KOPT-K1 (cell line): ENCODE measurements around the gene DNAAF5.
"Not testable (repeated sequence)": the region's sequence is repeated elsewhere in the genome, so short reads cannot be mapped to it uniquely, and the experiment has no call there.

Experiments used
- H3K27ac ChIP-seq: fragments of 200-600 bp; sonication (generic); 2 replicates; pipeline ENCODE4 v1.5.1; 2016; ENCODE audit warnings: antibody characterized with exemption, mild to moderate bottlenecking, low read depth, low read length; ENCODE audit not compliant: poor library complexity, severe bottlenecking
- H3K36me3 ChIP-seq: fragments of 200-600 bp; sonication (generic); 2 replicates; pipeline ENCODE4 v1.5.1; 2017; ENCODE audit warnings: antibody characterized with exemption, mild to moderate bottlenecking, low read length, moderate library complexity; ENCODE audit not compliant: insufficient read depth
- H3K9me3 ChIP-seq: fragments of 200-600 bp; sonication (generic); 2 replicates; pipeline ENCODE4 v1.5.1; 2017; ENCODE audit warnings: antibody characterized with exemption, low read length, mild to moderate bottlenecking; ENCODE audit not compliant: insufficient read depth, poor library complexity, severe bottlenecking

The DNAAF5 gene

DNA sequence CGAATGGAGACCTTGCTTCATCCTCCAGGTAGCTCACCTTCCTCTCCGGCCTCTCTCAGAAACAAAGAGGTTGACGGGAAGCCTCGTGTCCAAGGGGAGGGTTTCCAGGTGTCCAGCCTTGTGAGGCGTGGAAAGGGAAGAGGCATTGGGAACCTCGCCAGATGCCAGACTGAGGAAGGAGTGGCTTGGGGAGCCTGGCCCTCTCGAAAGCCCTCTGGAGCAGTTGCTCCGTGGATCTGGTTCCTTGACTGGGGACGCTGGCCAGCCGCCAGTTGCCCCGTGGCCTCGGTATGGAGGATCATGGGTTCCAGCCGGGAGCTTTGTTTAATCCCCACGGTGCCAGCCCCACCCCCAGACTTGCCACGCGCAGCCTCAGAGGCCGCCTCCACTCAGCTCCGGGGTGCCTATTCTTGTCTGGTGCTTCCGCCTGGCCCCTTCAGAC, 75.5 kb downstream of the DNAAF5 start:
- H3K36me3 ChIP-seq: no peaks in the 10 kb centered on the region
- H3K9me3 ChIP-seq: no peaks in the 10 kb centered on the region
- no peak overlapping the region for H3K27ac ChIP-seq

DNA sequence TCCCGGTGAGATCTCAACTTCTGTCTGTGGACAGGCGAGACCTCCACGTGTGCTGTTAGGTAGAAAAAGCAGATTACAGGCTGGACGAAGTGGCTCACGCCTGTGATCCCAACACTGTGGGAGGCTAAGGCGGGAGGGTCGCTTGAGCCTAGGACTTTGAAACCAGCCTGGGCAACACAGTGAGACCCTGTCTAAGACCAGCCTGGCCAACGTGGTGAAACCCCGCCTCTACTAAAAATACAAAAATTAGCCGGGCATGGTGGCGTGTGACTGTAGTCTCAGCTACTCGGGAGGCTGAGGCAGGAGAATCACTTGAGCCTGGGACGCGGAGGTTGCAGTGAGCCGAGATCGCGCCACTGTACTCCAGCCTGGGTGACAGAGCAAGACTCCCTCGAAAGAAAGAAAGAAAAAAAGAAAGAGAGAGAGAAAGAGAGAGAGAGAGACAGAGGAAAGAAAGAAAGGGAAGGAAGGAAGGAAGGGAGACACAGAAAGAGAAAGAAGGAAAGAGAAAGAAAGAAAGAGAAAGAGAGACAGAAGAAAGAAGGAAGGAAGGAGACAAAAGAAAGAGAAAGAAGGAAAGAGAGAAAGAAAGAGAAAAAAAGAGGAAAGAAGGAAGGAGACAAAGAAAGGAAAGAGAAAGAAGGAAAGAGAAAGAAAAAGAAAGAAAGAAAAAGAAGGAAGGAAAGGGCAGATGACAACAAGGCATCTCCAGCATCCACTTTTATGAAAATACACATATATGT, 76.2 kb downstream of the DNAAF5 start:
- Histone ChIP-seq H3K27ac (no peak overlapping the region), H3K9me3 (peaks cover 6% of the 10 kb centered on the region), H3K36me3 (no peaks in the 10 kb centered on the region)

DNA sequence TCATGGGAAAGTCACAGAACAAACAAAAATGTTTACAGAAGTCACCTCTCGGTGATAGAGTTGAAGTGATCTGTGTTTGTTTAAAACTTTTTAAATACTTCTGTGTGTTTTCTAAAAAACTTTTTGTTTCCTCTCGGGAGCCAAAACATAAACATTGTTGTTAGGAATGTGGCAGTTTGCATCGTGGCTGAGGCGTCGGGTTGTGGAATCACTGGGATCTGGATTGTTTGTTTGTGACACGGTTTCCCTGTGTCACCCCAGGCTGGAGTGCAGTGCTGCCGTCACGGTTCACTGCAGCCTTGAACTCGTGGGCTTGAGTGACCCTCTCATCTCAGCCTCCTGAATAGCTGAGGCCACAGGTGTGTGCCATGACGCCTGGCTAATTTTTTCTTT, 76.7 kb downstream of the DNAAF5 start:
- Histone ChIP-seq H3K27ac (no peak overlapping the region), H3K36me3 (no peaks in the 10 kb centered on the region), H3K9me3 (peaks cover 12% of the 10 kb centered on the region)

DNA sequence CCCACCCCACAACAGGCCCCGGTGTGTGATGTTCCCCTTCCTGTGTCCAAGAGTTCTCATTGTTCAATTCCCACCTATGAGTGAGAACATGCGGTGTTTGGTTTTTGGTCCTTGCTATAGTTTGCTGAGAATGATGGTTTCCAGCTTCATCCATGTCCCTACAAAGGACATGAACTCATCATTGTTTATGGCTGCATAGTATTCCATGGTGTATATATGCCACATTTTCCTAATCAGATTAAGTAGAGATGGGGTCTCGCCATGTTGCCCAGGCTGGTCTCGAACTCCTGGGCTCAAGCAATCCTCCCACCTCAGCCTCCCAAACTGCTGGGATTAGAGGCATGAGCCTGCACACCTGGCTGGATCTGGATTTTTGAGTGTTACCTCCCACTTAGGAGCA, 77.3 kb downstream of the DNAAF5 start:
- not testable (repeated sequence) for H3K36me3 ChIP-seq, H3K27ac ChIP-seq
- H3K9me3 ChIP-seq: peaks cover 12% of the 10 kb centered on the region

DNA sequence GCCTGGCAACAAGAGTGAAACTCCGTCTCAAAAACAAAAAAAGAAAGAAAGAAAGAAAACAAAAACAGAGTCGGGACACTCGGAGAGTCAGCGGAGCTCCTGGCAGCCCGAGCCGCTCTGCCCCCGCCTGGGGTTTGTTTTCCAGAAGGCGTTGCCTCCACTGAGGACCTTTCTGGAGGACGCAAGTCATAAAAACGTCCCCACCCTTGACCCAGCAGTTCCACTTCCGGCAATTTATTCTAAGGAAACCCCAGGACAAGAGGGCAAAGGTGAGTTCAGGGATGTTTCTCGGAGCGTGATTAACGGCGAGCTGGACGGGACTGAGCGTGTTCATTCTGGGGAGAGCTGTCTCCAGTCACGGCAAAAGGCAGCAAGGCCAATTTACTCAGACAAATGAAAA, 78.8 kb downstream of the DNAAF5 start:
- H3K9me3 ChIP-seq: peaks cover 12% of the 10 kb centered on the region

DNA sequence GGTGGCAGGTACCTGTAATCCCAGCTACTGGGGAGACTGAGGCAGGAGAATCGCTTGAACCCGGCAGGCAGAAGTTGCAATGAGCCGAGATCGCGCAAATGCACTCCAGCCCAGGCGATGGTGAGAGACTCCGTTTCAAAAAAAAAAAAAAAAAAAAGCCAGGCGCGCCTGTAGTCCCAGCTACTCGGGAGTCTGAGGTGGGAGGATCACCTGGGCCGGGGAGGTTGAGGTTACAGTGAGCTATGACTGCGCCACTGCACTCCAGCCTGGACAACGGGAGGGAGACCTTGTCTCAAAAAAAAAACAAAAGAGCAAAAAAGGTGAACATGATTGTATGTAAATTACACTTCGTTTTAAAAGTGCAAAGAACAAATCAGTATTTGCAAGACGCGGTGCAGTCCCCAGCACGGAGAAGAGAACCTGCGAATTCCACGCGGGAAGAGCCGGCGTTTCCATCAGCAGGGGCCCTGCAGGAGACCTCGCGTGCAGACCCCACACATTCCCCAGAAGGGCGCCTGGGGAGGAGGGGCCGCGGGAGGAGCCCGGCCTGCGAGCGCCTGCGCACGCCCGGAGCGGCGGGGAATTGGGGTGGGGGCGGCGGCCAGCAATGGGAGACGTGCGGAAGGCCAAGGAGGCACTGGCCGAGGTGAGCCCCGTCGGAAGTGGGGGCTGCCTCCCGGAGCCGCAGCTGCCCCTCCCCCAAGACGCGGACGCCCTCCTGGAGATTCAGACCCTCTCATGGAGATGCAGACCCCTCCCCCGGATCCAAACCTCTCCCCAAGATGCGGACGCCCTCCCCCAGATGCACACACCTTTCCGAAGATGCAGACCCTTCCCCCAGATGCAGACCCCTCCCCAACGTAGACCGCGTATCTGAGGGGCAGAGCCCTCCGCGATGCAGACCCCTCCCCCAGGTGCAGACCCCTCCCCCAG, 89.1 kb downstream of the DNAAF5 start:
- Histone ChIP-seq H3K36me3 (no peaks in the 10 kb centered on the region), H3K27ac (no peak overlapping the region), H3K9me3 (no peaks in the 10 kb centered on the region)

More for the DNA sequence above, 78.8 kb downstream of the DNAAF5 start:
- no peak overlapping the region for H3K27ac ChIP-seq
- no peaks in the 10 kb centered on the region for H3K36me3 ChIP-seq

DNA sequence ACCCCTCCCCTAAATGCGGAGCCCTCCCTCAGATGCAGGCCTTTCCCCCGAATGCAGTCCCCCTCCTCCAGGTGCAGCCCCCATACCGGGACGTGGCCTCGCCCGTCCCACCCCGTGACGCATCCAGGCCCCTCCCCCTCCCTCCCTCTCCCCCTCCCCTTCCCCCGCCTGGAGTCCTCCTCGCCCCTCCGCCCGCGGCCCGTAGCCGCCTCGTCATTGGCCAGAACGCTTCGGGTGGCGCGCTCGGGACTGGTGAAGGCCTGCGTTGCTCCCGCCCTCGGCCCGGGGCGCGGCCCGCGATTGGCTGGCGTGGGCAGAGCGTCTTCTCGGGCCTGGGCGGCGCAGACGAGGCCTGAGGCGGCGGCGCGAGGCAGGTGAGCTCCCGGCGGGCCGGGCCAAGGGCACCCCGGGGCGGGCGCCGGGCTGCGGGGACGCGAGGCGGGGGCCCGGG, 89.8 kb downstream of the DNAAF5 start:
- Histone ChIP-seq H3K27ac (peak overlapping the region; percentile 56), H3K9me3 (no peaks in the 10 kb centered on the region), H3K36me3 (no peaks in the 10 kb centered on the region)

DNA sequence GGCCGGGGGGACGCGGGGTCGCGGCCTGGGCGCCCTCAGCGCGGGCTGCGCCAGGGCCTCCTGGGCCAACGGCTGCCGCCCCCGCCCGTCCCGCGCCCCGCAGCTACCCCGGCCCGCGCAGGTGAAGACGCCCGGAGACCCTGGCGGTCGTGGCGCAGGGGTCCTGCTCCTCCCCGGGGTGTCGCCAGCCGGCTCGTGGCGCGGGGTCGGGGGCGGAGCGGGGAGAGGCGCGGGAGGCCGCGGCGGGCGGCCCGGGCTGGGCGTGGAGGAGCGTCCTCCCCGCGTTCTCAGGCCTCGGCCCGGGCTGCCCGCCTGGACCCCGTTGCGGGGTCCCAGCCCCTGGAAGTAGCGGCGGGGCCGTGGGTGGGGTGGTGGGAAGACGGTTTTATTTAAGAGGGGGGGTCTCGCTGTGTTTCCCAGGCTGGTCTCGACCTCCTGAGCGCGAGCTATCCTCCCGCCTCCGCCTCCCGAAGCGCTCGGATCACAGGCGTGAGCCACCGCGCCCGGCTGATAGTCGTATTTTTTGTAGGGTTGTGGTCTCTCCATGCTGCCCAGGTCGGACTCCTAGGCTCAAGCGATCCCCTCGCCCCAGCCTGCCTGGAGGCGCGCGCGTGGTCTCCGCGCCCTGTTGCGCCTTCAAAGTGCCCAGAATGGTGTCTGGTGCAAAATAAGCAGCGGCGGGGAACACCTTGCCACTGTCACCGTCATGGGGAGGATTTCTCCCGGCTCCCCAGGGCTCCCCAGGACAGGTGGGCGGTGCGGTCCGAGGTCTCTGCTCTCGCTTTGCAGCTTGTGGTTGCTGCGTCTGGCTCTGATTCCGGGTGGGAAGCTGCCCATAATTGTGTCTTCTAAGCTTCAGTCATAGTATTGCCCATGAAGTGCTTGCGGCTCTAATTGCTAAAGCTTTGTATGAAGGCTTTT, 90.5 kb downstream of the DNAAF5 start:
- H3K9me3 ChIP-seq: no peaks in the 10 kb centered on the region
- H3K27ac ChIP-seq: peak overlapping the region; percentile 56
- no peaks in the 10 kb centered on the region for H3K36me3 ChIP-seq

DNA sequence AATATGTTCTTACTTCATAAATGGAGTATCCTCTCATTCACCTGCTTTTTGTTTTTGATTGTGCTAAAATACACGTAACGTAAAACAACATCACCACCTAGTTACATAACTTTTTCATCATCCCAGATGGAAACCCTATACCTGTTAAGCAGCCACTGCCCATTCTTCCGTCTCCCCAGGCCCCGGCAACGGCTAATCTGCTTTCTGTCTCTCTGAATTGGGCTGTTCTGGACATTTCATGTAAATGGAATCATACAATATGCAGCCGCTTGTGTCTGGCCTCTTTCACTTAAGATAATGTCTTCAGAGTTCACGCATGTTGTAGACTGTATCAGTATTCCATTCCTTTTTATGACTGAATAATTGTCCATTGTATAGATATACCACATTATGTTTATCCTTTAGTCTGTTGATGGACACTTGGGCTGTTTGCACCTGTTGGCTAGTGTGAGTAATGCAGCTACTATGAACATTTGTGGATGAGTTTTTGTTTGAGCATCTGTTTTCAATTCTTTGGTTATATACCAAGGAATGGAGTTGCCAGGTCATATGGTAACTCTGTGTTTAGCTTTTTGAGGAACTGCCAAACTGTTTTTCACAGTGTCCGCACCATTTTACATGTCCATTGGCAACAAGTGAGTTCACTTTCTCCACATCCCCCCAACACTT, 91.7 kb downstream of the DNAAF5 start:
- no peaks in the 10 kb centered on the region for H3K36me3 ChIP-seq
- H3K27ac ChIP-seq: no peak overlapping the region
- no peaks in the 10 kb centered on the region for H3K9me3 ChIP-seq

DNA sequence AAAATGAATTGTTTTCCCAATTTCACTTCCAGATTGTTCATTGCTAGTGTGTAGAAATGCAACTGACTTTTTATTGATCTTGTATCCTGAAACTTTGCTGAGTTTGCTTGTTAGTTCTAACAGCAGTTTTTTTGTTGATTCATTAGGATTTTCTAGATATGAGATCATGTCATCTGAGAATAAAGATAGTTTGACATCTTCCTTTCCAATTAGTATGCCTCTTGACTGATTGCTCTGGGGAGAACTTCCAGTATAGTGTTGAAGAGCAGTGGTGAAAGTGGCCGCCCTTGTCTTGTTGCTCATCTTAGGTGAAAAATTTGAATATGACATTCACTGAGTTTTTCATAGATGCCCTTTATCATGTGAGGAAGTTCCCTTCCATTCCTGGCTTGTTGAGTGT, 93.8 kb downstream of the DNAAF5 start:
- no peaks in the 10 kb centered on the region for H3K36me3 ChIP-seq
- H3K27ac ChIP-seq: no peak overlapping the region
- H3K9me3 ChIP-seq: no peaks in the 10 kb centered on the region

DNA sequence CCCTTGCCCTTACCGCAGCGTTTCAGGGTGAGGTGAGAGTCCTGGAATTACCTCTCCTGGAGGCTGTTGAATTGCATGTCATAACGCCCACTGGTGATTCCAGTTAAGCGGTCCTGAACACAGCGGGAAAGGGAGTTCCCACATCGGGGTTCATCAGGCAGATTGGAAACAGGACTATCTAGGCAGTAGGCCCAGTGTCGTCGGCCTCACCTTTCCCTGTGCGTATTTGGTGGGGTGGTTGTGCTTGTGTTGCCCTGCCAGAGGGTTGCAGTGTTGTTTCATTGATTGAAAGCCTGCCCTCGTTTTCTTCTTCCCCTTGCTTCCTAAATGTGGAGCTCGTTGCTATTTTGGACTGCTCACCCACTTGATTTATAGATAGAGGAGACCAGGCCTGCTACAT, 95.2 kb downstream of the DNAAF5 start:
- no peaks in the 10 kb centered on the region for H3K36me3 ChIP-seq
- no peaks in the 10 kb centered on the region for H3K9me3 ChIP-seq
- no peak overlapping the region for H3K27ac ChIP-seq

DNA sequence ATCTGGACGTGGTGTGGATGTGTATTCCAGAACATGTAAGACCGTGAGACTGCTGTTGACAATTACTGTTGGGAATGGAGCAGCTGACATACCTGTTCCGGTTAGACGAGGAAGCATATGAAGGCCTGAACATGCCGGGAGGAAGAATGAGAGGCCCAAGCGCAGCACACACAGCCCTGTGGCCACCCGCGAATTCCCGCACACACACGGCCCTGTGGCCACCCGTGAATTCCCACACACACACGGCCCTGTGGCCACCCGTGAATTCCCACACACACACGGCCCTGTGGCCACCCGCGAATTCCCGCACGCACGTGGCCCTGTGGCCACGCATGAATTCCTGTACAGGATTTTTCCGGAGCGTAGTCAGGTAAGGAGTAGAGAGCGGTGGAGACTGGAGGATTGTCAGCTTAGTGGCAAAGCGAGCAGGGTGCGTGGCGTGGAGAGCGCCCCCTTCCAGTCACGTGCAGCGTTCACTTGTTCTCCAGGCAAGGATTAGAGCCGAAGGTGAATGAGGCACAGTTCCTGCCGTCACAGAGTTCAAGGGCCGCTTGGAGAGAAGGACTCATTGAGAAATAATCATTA, 96.3 kb downstream of the DNAAF5 start:
- Histone ChIP-seq H3K27ac (no peak overlapping the region), H3K36me3 (no peaks in the 10 kb centered on the region), H3K9me3 (no peaks in the 10 kb centered on the region)

DNA sequence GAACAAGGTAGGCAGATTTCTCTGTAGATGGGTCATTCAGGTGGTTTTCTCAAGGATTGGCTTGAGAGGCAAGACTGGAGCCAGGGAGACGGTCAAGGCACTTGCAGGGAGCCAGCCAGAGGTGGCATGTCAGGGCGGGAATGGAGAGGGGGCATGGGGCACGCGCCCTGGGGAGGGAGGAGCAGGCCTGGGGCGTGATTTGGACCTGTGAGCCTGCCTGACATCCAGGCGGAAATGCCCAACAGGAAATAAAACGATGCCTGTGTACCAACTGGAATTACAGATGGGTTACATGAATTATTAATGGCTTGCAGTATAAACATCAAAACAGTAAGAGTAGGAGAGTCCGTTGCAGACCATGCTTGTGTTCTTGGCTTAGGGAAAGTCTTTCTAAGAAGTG, 97.2 kb downstream of the DNAAF5 start:
- H3K9me3 ChIP-seq: no peaks in the 10 kb centered on the region
- no peaks in the 10 kb centered on the region for H3K36me3 ChIP-seq
- no peak overlapping the region for H3K27ac ChIP-seq

DNA sequence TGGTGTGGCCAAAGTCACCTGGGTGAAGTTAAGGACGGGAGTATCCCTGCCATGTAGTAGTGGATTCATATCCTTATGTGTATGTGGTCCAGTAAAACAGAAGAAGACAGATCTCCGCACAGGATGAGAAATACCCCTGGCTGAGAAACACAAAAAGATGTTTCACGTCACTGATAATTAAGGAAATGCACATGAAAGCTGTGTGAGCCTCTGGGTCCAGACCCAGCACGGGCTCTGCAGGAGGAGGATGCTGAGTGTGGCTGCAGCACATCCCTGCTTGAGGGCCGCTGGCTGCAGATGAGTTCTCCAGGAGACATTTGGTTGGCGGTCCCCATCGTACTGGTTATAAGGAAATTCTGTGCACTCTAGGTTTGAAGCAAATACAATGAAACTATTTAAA, 97.6 kb downstream of the DNAAF5 start:
- no peaks in the 10 kb centered on the region for H3K9me3 ChIP-seq
- no peak overlapping the region for H3K27ac ChIP-seq

More for the DNA sequence above, 97.6 kb downstream of the DNAAF5 start:
- H3K36me3 ChIP-seq: no peaks in the 10 kb centered on the region
